Breast epithelium (tissue), 3 donors: ENCODE results near the gene CCDC148.

Source experiments
- POLR2A ChIP-seq: fragments of 450-650 bp; IDR thresholded peaks from one replicate; pipeline ENCODE4 v1.6.1; 2016; ENCODE audit warnings: antibody characterized with exemption, mild to moderate bottlenecking, moderate library complexity
- TF ChIP-seq, protein P1 (sequence below), 3 donors: fragments of 450-650 bp; IDR thresholded peaks; one replicate each; pipeline ENCODE4 v1.5.1; 2016 to 2017; ENCODE audit warnings: antibody characterized with exemption in 3 of 3, mild to moderate bottlenecking in 3 of 3, moderate library complexity in 3 of 3

DNA sequence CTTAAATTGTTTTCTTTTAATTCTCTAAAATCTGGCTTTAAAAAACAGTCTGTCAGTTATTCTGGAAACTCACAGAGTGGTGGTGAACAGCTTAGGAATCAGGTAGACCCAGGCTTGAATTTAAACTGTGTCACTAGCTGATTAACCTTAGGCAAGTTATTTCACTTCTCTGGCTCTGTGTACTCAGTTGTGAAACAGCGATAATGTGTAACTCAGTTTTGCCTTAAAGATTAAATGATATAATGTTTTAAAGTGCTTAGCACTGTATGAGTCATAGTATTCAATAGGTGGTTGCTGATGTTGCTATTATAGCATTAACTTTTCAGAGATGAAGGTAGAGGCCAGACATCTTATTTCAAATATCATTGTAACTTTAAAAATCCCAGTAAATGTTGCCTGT is 40.9 kb upstream of the CCDC148 start:
- TF ChIP-seq, protein P1, sequence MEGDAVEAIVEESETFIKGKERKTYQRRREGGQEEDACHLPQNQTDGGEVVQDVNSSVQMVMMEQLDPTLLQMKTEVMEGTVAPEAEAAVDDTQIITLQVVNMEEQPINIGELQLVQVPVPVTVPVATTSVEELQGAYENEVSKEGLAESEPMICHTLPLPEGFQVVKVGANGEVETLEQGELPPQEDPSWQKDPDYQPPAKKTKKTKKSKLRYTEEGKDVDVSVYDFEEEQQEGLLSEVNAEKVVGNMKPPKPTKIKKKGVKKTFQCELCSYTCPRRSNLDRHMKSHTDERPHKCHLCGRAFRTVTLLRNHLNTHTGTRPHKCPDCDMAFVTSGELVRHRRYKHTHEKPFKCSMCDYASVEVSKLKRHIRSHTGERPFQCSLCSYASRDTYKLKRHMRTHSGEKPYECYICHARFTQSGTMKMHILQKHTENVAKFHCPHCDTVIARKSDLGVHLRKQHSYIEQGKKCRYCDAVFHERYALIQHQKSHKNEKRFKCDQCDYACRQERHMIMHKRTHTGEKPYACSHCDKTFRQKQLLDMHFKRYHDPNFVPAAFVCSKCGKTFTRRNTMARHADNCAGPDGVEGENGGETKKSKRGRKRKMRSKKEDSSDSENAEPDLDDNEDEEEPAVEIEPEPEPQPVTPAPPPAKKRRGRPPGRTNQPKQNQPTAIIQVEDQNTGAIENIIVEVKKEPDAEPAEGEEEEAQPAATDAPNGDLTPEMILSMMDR (IDR thresholded peaks at IDR 0.05): no peak
- no peak for TF ChIP-seq POLR2A
